GM12878 (cell line): ENCODE measurements around the gene FTO. TPM values are rescaled to one million over a fixed set of nuclear protein-coding genes. Genes with fewer than 3 reads are reported as not detected.

Experiments
- ATAC-seq: fragments of 200-7000 bp; cut with Tn5 transposase; 3 replicates; pipeline ENCODE4 v1.9.1; 2020; ENCODE audit warnings: mild to moderate bottlenecking, moderate library complexity
- BruUV-seq: library from RNA; stranded (reverse); fragments of 400-500 nt; replicated peaks from 2 replicates; lab custom pipeline; 2021; lab: Mats Ljungman, UMichigan
- CTCF ChIA-PET: fragments of 300-600 bp; sonication (Branson Sonifier 250); formaldehyde crosslinking; extraction: SDS; loops from one replicate; lab custom pipeline; 2021; ENCODE audit warnings: inconsistent platforms; lab: Yijun Ruan, JAX
- POLR2A ChIA-PET: fragments of 350-600 bp; formaldehyde crosslinking; extraction: SDS; loops from one replicate; lab custom pipeline; 2021; ENCODE audit warnings: inconsistent platforms; lab: Charles Lee
- RAD21 ChIA-PET: fragments of 300-600 bp; sonication (Branson Sonifier 250); formaldehyde crosslinking; loops from one replicate; lab custom pipeline; 2023; ENCODE audit warnings: antibody characterized with exemption; ENCODE audit not compliant: unreplicated experiment; lab: Charles Lee
- SMC1A ChIA-PET: fragments of 300-600 bp; sonication (Branson Sonifier 250); formaldehyde crosslinking; loops from one replicate; lab custom pipeline; 2023; ENCODE audit not compliant: unreplicated experiment, uncharacterized antibody; lab: Charles Lee
- DNase-seq: peaks from one replicate; pipeline ENCODE4 v3.0.0-alpha.2; 2011; ENCODE audit warnings: low read depth, low spot score
- FAIRE-seq: peaks from 3 replicates; lab custom pipeline; 2011; peaks lifted over from hg19 to GRCh38; lab: Jason Lieb, UNC
- H2AFZ ChIP-seq: 2 replicates; pipeline ENCODE4 v1.6.0; 2011; ENCODE audit warnings: low read depth, low read length, control low read depth; ENCODE audit not compliant: control insufficient read depth
- H3K27ac ChIP-seq: 2 replicates; pipeline ENCODE4 v1.5.1; 2011; ENCODE audit warnings: control low read depth; ENCODE audit not compliant: control insufficient read depth, insufficient read depth
- H3K27me3 ChIP-seq, 2 experiments: replicated peaks in 1 of 2; 2 replicates each; pipeline versions ENCODE4 v1.6.0 to v1.6.1; 2011; ENCODE audit warnings: low read length in 1 of 2; ENCODE audit not compliant: control insufficient read depth in 2 of 2, insufficient read depth in 2 of 2
- H3K36me3 ChIP-seq, 2 experiments: 2 replicates each; pipeline ENCODE4 v1.5.1; 2011; ENCODE audit warnings: low read length in 1 of 2; ENCODE audit not compliant: control insufficient read depth in 2 of 2, insufficient read depth in 2 of 2
- H3K4me1 ChIP-seq: 2 replicates; pipeline ENCODE4 v1.6.1; 2011; ENCODE audit warnings: mild to moderate bottlenecking, low read length, moderate library complexity, mixed read lengths; ENCODE audit not compliant: control insufficient read depth, insufficient read depth
- H3K4me2 ChIP-seq: 2 replicates; pipeline ENCODE4 v1.6.0; 2011; ENCODE audit warnings: control low read depth; ENCODE audit not compliant: control insufficient read depth, insufficient read depth
- H3K4me3 ChIP-seq: fragments of 200-600 bp; sonication (generic); 2 replicates; pipeline ENCODE4 v1.5.1; 2016
- H3K79me2 ChIP-seq: 2 replicates; pipeline ENCODE4 v1.6.0; 2011; ENCODE audit warnings: low read length; ENCODE audit not compliant: control insufficient read depth, insufficient read depth
- H3K9ac ChIP-seq: 2 replicates; pipeline ENCODE4 v1.8.0; 2011; ENCODE audit warnings: low read length, control low read depth, mixed read lengths; ENCODE audit not compliant: control insufficient read depth, insufficient read depth
- H3K9me3 ChIP-seq: replicated peaks from 3 replicates; pipeline ENCODE4 v1.5.1; 2011; ENCODE audit warnings: mild to moderate bottlenecking, low read length; ENCODE audit not compliant: control insufficient read depth, insufficient read depth
- H4K20me1 ChIP-seq: 2 replicates; pipeline ENCODE4 v1.6.0; 2011; ENCODE audit not compliant: control insufficient read depth, insufficient read depth
- CUX1 ChIP-seq: IDR thresholded peaks from 2 replicates; pipeline ENCODE4 v1.6.1; 2012; ENCODE audit warnings: improper control_type of control experiment, low read depth, low read length; ENCODE audit not compliant: insufficient replicate concordance
- ESRRA ChIP-seq: IDR thresholded peaks from 2 replicates; pipeline ENCODE4 v1.6.1; 2012; ENCODE audit warnings: mild to moderate bottlenecking, low read length, improper control_type of control experiment
- FOXK2 ChIP-seq: fragments of 450-650 bp; IDR thresholded peaks from 2 replicates; pipeline ENCODE4 v1.6.1; 2017; ENCODE audit warnings: mild to moderate bottlenecking, moderate library complexity
- HDAC2 ChIP-seq: fragments of 200-600 bp; sonication (generic); IDR thresholded peaks from 2 replicates; pipeline ENCODE4 v1.6.1; 2017
- HDAC6 ChIP-seq: fragments of 200-600 bp; sonication (generic); IDR thresholded peaks from one replicate; pipeline ENCODE4 v1.8.0; 2017; ENCODE audit warnings: antibody characterized with exemption; ENCODE audit not compliant: unreplicated experiment
- HDGF ChIP-seq: fragments of 450-650 bp; IDR thresholded peaks from 2 replicates; pipeline ENCODE4 v1.6.1; 2016; ENCODE audit warnings: antibody characterized with exemption
- MYB ChIP-seq: fragments of 150-350 bp; IDR thresholded peaks from 2 replicates; pipeline ENCODE4 v1.6.1; 2014; ENCODE audit warnings: mild to moderate bottlenecking, low read depth, low read length, borderline replicate concordance
- SP1 ChIP-seq: IDR thresholded peaks from one replicate; pipeline ENCODE4 v1.6.1; 2011; ENCODE audit warnings: low read depth, low read length
- TARDBP ChIP-seq: IDR thresholded peaks from 2 replicates; pipeline ENCODE4 v1.6.1; 2016; ENCODE audit warnings: borderline replicate concordance
- YBX1 ChIP-seq: fragments of 450-650 bp; IDR thresholded peaks from 2 replicates; pipeline ENCODE4 v1.6.1; 2016; ENCODE audit warnings: antibody characterized with exemption
- ZNF622 ChIP-seq: fragments of 450-650 bp; IDR thresholded peaks from 2 replicates; pipeline ENCODE4 v1.6.1; 2017; ENCODE audit warnings: mild to moderate bottlenecking, inconsistent platforms
- WGBS: methylation state at CpG from one replicate; pipeline ENCODE4 v1.1.6; 2016; ENCODE audit warnings: low lambda C conversion rate; ENCODE audit not compliant: insufficient replicate concordance, insufficient coverage; ENCODE audit errors: missing lambda C conversion rate; 5-methylcytosine and 5-hydroxymethylcytosine counted together
- in situ Hi-C: fragments of 300-500 bp; cut with MboI; formaldehyde crosslinking; loops from 9 replicates; pipeline ENCODE4 v1.14.3; 2018; ENCODE audit warnings: mixed read lengths
- intact Hi-C: fragments of 100-400 bp; cut with micrococcal nuclease; formaldehyde crosslinking; loops from one replicate; pipeline ENCODE4 v1.14.2; 2022; ENCODE audit not compliant: unreplicated experiment
- polyA plus RNA-seq, 11 experiments: library from polyadenylated mRNA; depleted of rRNA in 4 of 11; unstranded in 6 of 11; stranded (reverse) in 5 of 11; fragments of >200 nt; fragmentation: Nextera tagmentation in 4 of 11; fragmentation: Illumina TruSeq in 1 of 11; extraction: Ambion mirVana in 4 of 11; extraction: Trizol in 1 of 11; gene quantifications; 1 replicate in 1 of 11; 2 replicates in 10 of 11; pipeline versions ENCODE4 v1.2.1 to v1.2.3, GENCODE V29; 2011 to 2016; ENCODE audit warnings: inconsistent platforms in 2 of 11, missing spikeins in 2 of 11, low read depth in 1 of 11
- total RNA-seq, 4 experiments: library from RNA; depleted of rRNA in 3 of 4; stranded (reverse); fragments of >200 nt in 3 of 4; fragmentation: Illumina TruSeq in 1 of 4; extraction: Trizol in 1 of 4; gene quantifications; 2 replicates each; pipeline versions ENCODE4 v1.2.1 to v1.2.3, GENCODE V29; 2013 to 2021
- TF ChIP-seq, protein P1 (sequence below), 3 experiments: IDR thresholded peaks in 2 of 3; conservative IDR thresholded peaks in 1 of 3; 2 replicates each; pipeline ENCODE4 v1.5.1; 2011; ENCODE audit warnings: low read depth in 3 of 3, low read length in 3 of 3, mild to moderate bottlenecking in 3 of 3, control low read depth in 2 of 3, moderate library complexity in 2 of 3, inconsistent platforms in 1 of 3, mixed read lengths in 1 of 3; ENCODE audit not compliant: control insufficient read depth in 2 of 3, insufficient read depth in 1 of 3; ENCODE audit errors: extremely low read depth in 1 of 3

Gene FTO
- total and polyA plus RNA-seq, 10 of the 15 experiments (the other 5 are each of a cell fraction or from before 2014, with no cell fraction given) = 20.1 to 55.0 (median 47.0) TPM

DNA sequence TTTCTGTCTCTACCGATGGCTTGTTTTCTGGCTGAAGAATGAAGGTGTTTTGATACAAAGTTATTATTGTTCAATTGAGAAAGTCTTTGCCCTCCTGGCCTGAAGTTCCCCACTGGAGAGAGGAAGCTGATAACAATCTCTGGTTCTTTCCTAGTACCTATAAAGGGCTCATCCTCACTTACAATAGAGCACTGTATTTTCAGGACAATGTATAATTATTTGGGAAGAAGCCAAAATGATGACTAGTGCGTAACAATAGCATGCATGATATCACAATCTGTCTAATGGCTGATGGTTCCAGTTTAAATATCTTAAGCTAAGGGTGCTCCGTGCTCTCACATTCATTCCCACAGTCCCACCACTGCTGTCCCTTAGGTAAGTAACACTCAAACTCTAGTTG, 351.9 kb downstream of the FTO start:
- RAD21 ChIA-PET = no interaction called here
- BruUV-seq = no TSS peak
- H3K79me2 ChIP-seq = no peaks in the 10 kb centered on the region
- DNase-seq (no peak), ATAC-seq (no peak), FAIRE-seq (no peak)
- H3K4me2 ChIP-seq = no peak overlapping the region
- in situ Hi-C loops (no loop called here), intact Hi-C loops (no loop called here)
- no peak for TF ChIP-seq FOXK2
- TF ChIP-seq HDAC6 = no peak
- no peak for TF ChIP-seq ESRRA
- 98% methylated on average over 3 of the region's 3 CpGs for WGBS
- H3K9ac ChIP-seq = no peak overlapping the region
- SMC1A ChIA-PET = interaction anchor here (1.4 kb wide), 1 partner anchor 9 kb away, joined by 5 read pairs; no protein-coding TSS in a partner anchor
- H3K4me1 ChIP-seq = no peaks in the 10 kb centered on the region
- H3K36me3 ChIP-seq = no peaks in the 10 kb centered on the region
- no peak overlapping the region for H2AFZ ChIP-seq
- no peaks in the 10 kb centered on the region for H3K27me3 ChIP-seq
- H4K20me1 ChIP-seq = no peaks in the 10 kb centered on the region; the same call in 1 of the 2 replicates
- CTCF ChIA-PET = no interaction called here
- H3K4me3 ChIP-seq = no peak overlapping the region
- H3K27ac ChIP-seq = no peak overlapping the region
- H3K9me3 ChIP-seq = no peaks in the 10 kb centered on the region
- POLR2A ChIA-PET = interaction anchor here (0.6 kb wide), 1 partner anchor 479 kb away, joined by 5 read pairs; no protein-coding TSS in a partner anchor

- no peaks in the 10 kb centered on the region for H3K79me2 ChIP-seq
- ChIA-PET RAD21 (no interaction called here), POLR2A (no interaction called here), CTCF (no interaction called here), SMC1A (no interaction called here)
- H3K4me3 ChIP-seq = no peak overlapping the region
- H3K9me3 ChIP-seq = no peaks in the 10 kb centered on the region
- H2AFZ ChIP-seq = no peak overlapping the region
- no peak overlapping the region for H3K9ac ChIP-seq
- FAIRE-seq = no peak
- H4K20me1 ChIP-seq = no peaks in the 10 kb centered on the region; the same call in 1 of the 2 replicates
- no peaks in the 10 kb centered on the region for H3K27me3 ChIP-seq
- no peak for ATAC-seq
- intact Hi-C loops (no loop called here), in situ Hi-C loops (no loop called here)
- no peak overlapping the region for H3K27ac ChIP-seq
- BruUV-seq = no TSS peak
- no peak for DNase-seq
- no peak overlapping the region for H3K4me2 ChIP-seq
- WGBS = 100% methylated on average over 3 of the region's 3 CpGs
- H3K36me3 ChIP-seq = no peaks in the 10 kb centered on the region
- no peaks in the 10 kb centered on the region for H3K4me1 ChIP-seq
- no peak for TF ChIP-seq MYB
- TF ChIP-seq HDGF = no peak
- no peak for TF ChIP-seq SP1
- no peak for TF ChIP-seq ZNF622
- TF ChIP-seq TARDBP = no peak
- no peak for TF ChIP-seq CUX1
- no peak for TF ChIP-seq YBX1
- no peak for TF ChIP-seq HDAC2
- TF ChIP-seq, protein P1, sequence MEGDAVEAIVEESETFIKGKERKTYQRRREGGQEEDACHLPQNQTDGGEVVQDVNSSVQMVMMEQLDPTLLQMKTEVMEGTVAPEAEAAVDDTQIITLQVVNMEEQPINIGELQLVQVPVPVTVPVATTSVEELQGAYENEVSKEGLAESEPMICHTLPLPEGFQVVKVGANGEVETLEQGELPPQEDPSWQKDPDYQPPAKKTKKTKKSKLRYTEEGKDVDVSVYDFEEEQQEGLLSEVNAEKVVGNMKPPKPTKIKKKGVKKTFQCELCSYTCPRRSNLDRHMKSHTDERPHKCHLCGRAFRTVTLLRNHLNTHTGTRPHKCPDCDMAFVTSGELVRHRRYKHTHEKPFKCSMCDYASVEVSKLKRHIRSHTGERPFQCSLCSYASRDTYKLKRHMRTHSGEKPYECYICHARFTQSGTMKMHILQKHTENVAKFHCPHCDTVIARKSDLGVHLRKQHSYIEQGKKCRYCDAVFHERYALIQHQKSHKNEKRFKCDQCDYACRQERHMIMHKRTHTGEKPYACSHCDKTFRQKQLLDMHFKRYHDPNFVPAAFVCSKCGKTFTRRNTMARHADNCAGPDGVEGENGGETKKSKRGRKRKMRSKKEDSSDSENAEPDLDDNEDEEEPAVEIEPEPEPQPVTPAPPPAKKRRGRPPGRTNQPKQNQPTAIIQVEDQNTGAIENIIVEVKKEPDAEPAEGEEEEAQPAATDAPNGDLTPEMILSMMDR (IDR thresholded peaks at IDR 0.05 in 2 of 3, conservative IDR thresholded peaks at IDR 0.05 in 1 of 3; ENCODE audit: control insufficient read depth in 2 of 3, extremely low read depth in 1 of 3, insufficient read depth in 1 of 3, low read depth in 3 of 3, low read length in 3 of 3) = no peak
Measured at GRCh38 chr16:54056921-54057320, 353.0 kb downstream of the FTO start.
